HG02970 (cell line): Measurements from ENCODE around the gene LBX1.

Experiments
- ATAC-seq: cut with Tn5 transposase; IDR thresholded peaks from one replicate; pipeline ENCODE4 v1.9.1; 2021; ENCODE audit warnings: mild to moderate bottlenecking, moderate library complexity, moderate number of reproducible peaks; ENCODE audit not compliant: unreplicated experiment, low FRiP score

The LBX1 gene, protein sequence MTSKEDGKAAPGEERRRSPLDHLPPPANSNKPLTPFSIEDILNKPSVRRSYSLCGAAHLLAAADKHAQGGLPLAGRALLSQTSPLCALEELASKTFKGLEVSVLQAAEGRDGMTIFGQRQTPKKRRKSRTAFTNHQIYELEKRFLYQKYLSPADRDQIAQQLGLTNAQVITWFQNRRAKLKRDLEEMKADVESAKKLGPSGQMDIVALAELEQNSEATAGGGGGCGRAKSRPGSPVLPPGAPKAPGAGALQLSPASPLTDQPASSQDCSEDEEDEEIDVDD

DNA sequence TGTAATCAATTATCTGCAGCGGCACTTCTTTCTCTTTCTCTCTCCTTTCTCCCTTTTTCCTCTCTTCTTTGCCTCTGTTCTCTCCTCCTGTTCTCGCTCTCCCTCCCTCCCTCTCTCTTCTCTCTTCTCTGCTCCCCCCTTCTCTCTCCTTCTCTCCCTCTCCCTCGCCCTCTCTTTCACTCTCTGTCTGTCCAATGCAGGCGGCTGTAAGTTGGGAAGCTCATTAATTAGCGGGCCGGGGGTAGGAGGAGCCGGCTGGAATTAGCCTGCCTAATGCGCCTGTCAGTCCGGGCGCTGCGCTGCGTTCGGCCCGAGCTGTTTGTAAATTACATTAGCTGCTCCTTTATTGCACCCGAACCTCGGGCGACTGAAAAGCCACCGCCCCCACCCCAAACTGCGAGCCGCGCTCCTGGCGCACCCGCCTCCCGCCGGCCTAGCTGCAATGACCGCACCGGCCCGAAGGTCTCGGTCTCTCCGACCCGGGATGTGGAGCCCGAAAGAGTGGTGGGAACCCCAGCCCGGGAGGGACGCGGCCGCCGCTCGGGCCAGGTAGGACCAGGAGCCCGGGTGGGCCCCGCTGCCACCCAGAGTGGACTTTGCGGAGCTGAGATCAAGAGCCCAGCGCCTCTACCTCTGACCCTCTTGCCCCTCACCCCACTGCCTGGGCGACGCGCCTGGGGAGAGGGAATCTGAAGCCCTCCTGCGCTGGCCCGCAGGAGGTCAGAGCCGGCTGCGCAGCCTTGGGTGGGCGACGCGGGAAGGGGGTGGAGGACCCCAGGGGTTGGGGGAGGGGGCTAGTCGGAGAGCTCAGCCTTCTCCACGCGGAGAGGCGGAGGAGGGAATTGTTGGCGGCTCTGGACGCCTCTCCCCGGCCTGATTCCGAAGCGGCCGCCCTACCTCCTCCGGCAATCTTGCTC, at the start of gene LBX1:
Gene LBX1, minus strand, starts transcription at position 198 of the 917 bp plus-strand sequence. CDS start 648 bp downstream, outside the sequence.
- no peak for ATAC-seq

DNA sequence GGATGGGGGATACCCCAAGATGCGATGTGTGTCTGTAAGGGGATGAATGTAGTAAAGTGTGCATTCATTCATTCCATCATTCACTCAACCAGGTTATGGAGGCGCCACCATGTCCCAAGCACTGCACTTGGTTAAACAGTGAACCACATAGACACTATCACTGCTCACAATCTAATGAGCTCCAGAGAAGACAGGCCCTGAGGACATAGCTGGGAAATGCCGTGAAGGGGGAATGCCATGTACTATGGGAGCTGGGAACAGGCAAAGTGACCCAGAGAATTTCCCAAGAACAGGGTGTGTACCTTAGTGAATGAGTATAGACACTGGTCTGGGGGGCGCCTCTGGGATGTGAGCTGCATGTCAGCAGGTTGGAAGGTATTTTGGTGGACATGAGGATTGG, 44.5 kb upstream of the LBX1 start:
- ATAC-seq = no peak

DNA sequence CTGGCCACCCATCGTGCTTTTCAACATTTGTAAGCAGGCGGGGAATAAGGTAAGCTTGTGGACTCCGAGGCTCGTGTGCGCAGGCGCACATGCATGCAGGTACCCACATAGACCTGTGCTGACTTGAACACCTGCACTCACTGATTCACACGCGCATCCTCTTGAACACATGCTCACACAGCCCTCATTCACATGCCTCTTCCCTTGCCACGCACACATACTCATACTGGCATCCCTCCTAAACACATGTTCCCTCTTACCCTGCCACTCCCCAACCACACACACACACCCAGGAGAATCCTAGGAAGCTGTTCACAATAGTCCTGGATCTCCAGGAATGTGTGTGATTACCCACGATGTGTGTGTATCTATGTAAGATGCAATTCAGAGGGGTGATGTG, 44.1 kb upstream of the LBX1 start:
- ATAC-seq = no peak

DNA sequence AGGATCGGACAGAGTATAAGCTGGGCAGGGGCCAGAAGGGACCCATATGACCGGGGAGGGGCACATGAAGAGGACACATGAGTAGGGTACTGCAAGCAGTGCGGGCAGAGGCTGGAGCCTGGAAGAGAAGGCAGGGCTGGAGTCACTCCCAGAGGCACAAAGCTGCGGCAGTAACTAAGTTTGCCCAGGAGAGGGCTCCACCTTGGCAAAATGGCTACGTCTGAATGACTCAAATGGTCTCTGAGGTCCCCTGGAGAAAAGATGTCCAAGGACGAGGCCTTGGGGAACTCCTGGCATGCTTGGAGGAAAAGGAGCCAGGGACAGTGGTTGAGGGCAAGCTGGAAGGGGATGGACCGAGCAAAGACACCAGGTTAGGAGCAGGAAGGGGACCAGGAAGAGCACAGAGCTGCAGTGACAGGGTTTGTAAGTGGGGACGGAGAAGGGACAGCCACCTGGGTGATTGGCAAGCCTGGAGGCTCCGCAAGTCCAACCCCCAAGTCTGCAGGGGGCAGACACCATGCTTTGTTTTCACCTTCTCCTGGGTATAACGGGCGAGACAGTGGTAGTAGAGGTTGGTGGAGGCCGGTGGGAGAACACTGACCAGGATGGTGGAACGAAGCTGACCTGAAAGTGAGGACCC, 43.1 kb upstream of the LBX1 start:
- ATAC-seq = peak; percentile 55

DNA sequence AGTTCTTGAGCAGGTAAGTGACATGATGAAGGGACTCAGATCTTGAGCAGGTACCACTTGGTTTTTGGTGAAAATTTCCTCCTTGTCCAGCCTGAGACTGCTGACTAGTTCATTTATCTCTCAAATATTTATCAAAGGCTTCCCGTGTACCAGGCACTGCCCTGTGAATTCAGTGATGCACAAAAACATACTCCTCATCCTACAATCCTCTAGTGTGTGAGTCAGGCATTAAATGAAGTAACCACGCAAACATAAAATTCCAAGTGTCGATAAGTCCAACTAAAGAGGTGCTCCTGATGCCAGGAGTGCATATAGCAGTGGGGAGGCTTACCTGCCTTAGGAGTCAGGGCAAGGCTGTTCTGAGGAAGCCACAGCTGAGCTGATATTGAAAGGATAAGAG, 41.5 kb upstream of the LBX1 start:
- no peak for ATAC-seq

DNA sequence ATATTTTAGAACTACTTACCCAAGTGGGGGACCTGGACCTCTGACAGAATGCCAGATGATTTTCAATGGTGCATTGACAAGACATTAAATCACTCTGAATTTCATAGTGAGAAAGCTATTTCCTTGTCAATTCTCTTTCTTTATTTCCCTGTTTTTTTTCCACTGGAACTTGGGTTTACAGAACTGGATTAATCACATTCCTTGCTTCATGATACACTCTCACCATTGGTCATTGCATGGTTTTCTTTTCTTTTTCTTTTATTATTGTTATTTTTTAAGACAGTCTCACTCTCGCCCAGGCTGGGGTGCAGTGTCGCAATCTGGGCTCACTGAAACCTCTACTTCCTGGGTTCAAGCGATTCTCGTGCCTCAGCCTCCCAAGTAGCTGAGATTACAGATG, 38.5 kb upstream of the LBX1 start:
- no peak for ATAC-seq

DNA sequence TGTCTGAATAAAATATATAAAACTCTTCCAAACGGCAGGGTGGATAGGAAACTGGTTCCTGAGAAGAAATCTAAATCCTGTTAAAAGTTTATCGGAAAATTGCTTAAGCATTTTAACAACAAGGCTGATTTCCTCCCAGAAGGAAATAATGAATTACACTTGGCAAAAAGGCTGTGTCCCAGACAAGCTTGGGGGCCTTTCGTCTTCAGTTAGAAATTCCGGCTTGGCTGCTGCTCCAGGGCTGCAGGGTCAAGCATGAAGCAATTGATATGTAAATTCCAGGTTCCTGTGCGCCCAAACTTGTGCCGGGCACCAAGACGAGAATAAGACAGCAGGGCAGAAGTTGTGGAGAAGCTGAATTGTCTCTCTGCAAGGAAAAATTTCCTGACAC, 38.0 kb upstream of the LBX1 start:
- ATAC-seq = no peak

DNA sequence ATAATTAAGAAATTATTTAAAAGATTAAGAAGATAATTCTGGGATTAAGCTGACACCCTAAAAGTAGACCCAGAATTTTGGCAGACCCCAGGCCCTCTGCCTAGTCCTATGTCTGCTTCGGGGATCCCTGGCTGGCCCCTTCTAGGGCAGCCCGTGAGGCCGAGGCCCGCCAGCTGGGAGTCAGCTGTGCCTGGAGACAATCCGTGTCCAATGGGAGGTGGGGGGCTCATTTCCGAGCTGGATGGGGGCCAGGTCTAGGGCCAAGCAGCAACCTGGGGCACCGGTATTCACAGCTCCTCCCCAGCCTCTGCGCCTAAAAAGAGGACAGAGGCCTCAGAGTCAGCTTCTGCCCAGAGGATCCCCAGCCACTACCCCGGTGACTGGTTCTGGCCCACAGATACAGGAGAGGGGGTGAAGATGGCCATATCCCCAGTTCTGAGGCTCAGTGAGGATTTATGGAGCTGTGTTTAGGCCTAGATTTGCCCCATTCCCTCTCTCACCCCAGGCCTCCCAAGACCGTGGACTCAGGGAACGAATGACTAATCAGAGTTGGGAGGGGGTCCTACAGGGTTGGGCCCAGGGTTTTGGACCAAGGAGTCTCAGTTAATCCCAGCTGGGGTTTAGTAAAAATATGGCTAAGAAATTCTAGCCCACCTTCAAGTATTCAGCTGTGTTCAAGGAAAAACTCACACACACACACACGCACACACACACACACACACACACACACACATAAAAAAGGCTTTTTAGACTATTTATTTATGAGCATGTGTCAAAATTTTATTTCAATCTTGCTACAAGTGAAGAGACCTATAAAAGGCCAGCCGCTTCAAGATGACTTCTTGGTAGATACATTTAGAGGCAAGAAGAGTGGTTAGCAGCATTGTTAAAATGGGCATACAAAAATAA, 37.4 kb upstream of the LBX1 start:
- ATAC-seq = no peak

DNA sequence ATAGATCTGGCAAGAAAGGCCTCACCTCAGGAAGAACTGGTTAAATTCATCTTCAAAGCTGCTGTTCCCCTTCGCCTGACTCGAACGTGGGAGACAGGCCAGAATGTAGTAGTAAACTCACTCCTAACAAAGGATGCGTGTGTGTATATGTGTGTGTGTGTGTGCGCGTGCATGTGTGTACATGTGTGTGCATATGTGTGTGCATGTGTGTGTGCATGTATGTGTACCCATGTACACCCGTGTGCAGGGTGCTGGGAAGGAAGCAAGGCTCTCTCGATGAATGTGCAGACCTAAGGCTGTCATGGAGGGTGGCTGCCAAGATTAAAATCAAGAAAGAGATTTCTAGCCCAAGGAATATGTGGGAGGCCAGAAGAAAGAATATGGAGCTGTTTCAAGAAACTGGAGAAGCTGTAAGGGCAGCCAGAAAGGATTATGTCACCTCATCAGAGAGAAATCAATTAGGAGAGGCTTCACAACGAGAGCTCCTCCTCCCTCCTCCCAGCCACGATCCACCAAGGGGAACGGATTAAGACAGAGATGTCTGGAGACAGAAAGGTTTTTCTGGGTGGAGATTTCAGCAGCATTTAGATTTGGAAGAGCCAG, 34.0 kb upstream of the LBX1 start:
- ATAC-seq = no peak

DNA sequence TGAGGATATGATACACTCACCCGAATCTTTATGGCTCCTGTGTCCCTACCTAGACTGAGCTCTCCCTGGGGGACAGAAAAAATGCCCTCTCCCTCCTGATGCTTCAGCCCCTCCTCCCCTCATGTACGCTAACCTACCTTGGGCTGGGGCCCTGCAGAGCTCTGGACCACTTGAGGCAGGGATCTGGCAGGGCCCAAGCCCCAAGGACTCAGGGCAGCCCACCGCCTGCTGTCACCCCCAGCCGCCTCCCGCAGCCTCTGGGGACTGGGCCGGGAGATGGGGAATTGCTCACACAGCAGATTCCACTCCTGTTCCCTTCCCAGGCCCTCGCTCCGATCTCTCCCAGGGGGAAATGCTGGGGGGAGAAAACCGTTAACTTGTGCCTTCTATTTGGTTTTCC, 32.9 kb upstream of the LBX1 start:
- ATAC-seq = no peak

DNA sequence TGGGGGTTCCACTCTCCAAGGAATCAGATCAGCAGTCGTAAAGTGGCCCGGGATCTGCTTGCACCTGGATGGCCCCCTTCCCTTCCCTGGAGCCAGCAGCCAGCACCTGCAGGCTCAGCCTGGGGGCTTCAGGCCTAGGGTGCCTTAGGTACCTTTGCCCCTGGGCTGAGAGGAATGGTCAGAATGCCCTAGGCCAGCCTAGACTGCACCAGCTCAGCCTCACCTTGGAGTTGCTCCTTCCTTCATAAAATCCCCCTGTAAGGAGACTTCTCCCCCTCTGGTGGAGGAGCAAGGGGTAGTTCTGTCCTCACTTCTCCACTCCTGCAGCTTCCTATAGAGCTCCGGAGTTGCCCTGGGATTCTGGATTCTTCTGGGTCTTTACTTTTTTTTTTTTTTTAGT, 32.4 kb upstream of the LBX1 start:
- ATAC-seq = no peak

DNA sequence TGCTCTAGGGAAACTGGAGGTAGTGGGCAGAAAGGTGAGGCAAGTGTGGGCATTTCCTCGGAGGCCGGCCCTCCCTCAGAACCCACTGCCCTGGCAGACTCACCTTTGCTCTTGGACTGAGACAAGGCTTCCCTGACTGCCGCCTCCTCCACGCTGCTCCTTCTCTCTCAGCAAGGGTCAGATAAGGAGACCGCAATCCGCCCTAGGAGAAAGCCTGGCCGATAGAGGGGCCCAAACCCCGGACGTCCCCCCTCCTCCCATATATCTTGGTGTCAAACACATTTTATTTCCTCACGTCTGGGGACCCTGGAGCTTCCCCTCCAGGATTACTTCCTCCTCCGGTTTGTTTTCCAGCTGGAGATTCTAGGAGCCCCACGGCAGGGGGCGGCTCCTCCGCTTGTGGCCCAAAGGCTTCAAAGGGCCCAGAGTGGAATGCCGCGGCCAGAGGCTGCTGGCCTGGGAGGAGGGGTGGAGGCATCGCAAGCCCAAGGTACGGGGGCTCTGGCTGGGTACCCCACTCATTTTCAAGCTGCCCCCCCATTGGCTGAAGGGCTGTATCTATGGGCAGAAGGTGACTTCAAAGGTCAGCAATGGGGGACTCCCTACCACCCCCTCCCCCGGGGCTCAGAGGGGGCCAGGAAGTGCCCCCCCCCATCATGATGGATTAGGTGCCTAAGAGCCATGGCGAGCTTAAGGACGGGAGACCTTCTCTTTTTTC, 31.7 kb upstream of the LBX1 start:
- no peak for ATAC-seq

DNA sequence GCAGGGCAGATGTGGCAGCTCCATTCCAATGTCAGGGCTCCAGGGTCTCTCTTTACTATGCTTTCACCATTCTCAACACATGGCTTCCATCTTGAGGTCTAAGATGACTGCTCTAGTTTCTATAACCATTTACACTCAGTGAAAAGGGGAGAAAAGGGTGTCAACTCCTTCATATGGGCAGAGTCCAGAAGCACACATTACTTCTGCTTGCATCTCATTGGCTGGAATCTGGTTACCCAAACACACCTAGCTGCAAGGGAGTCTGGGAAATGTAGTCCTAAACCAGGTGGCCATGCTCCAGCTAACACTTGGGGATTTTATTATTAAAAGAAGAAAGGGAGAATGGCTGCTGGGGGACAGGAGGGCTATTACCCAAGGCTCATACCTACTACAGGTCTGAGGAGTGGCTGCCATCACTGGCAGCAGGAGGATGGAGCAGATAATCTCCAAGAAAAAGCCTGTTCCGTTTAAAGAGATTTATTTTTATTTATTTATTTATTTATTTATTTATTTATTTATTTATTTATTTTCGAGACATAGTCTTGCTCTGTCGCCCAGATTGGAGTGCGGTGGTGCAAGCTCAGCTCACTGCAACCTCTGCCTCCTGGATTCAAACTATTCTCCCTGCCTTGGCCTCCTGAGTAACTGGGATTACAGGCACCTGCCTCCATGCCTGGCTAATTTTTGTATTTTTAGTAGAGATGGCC, 29.1 kb upstream of the LBX1 start:
- ATAC-seq = no peak

DNA sequence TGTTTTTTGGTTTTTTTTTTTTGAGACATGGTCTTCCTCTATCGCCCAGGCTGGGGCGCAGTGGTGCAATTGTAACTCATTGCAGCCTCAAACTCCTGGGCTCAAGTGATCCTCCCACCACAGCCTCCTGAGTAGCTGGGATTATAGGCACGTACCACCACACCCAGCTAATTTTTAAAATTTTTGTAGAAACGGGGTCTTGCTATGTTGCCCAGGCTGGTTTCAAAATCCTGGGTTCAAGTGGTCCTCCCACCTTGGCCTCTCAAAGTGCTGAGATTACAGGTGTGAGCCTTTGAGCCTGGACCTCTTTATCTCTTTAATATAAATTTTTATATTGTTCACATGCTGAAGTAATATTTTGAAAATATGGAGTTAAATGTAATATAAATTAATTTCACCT, 28.2 kb upstream of the LBX1 start:
- ATAC-seq = no peak

DNA sequence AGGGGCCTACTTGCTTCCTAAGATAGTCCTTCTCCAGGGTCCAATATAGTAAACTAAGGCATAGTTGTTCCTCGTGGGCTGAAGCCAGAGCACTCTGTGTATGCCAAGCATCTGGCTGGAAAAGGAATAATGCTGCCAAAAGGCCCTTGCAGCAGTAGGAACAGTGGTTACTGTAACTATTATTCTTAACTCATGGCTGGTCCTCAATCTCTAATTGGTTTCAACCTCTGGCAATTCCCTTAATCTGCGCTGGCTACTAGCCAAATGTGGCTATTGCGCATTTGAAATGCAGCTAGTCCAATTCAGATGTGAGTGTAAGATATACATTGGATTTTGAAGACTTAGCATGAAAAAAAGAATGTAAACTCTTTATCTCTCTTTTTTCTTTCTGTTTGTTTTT, 27.8 kb upstream of the LBX1 start:
- no peak for ATAC-seq

DNA sequence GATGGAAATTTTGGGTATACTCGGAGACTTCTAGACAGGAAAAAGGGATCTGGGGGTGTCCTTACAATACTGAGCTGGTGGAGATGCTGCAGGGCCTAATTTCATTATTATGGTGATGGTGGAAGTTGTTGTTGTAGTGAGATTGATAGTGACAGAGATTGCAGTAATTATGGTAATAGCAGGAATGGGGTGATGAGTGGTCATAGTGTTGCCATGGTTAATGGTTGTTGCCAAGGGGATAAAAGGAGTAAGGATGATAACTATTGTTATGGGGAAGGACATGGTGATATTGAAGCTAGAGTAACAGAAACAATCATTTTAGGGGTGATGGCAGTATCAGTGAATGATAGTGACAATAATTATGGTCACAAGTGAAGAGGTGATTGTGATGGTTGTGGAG, 27.1 kb upstream of the LBX1 start:
- ATAC-seq = no peak

DNA sequence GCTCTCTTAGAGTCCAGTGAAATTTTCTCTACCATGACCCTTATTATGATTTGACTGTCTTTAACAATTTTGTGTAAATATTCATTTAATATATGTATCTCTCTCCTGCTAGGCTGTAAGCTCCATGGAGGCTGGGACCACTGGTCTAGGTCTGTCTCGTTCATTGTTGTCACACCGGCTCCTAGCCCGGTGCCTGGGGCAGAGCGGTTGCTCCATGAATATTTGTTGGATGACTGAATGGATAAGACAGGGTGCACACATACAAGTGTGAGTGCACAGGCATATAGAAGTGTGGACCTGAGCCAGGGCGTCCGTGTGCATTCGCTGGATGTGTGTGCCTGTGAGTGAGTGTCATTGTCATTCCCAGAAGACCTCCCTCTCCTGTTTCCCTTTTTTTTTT, 20.9 kb upstream of the LBX1 start:
- ATAC-seq = no peak

DNA sequence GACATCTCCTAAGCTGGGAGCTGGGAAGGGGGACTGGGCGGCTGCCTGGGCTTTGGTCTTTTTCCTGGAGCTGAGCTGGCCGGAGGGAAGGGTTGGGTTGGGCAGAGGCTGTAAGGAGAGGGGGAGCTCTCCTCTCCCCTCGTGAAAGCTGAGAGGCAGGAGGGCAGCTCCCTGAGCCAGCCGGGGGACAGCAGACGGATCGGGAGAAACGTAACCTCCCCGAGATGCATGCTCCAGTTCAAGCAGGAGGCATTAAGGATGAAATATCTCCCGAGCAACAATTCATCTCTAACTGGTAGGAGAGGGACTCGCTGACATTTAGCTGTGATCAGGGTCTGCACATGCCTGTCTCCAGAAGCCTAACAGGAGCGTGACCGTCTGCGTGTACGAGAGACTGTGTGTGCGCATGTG, 19.9 kb upstream of the LBX1 start:
- ATAC-seq = no peak

DNA sequence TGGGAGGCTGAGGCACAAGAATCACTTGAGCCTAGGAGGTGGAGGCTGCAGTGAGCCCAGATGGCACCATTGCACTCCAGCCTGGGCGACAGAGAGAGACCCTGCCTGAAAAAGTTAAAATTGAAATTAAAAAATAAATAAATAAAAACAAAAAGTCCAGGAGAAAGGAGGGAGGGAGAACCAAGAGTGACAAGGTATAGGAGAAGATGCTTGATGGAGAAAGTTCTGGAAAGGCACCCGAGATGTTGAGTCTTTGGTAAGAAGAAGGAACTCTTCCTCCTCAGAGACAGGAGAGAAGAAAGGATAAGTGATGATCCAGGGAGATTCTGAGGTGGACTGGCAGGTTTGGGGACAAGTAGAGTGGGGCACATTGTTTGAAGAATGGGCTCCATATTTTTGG, 17.4 kb upstream of the LBX1 start:
- ATAC-seq = no peak
